ENCODE data around the gene BTD.

DNA sequence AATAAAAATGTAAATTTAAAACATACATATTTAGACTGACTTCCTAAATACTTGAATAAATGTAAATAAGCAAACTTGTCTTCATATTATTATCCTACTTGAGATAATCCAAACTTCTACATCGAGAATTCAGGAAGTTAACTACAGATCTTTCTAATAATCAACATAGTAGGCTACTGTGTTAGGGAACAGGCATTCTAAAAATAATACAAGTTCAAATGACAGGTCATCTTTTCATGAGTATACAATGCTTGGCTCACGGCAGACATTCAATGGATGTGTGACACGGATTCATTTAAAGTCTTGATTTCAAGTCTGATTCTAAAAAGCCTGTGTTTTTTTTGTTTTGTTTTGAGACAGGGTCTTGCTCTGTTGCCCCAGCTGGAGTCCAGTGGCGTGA, 88.7 kb downstream of the BTD start:
- TF ChIP-seq ZBTB7A (IDR thresholded peaks at IDR 0.05; ENCODE audit: low read depth) (no peak), FOXM1 (IDR thresholded peaks at IDR 0.05; ENCODE audit: borderline replicate concordance, low read depth) (no peak), RAD21 (IDR thresholded peaks at IDR 0.05; ENCODE audit: low read depth) (no peak), YY1 (IDR thresholded peaks at IDR 0.05; ENCODE audit: low read depth) (no peak), USF1 (IDR thresholded peaks at IDR 0.05) (no peak)

Measured in Ishikawa (cell line).